GM20431 (cell line): Measurements from ENCODE around the gene METTL4.

ENCODE experiments used
- in situ Hi-C: fragments of 300-500 bp; cut with MseI, MboI; formaldehyde crosslinking; loops from one replicate; pipeline ENCODE4 v1.15.0; 2020; ENCODE audit warnings: low sequenced_read_pairs; ENCODE audit not compliant: unreplicated experiment

METTL4 gene

GRCh38 chr18:2571200-2572170, at the start of gene METTL4, which contains the start of gene NDC80:
Gene METTL4, minus strand, starts transcription at chr18:2571505. Its CDS starts 4,289 bp downstream, at chr18:2567216.
Gene NDC80, plus strand, starts transcription at chr18:2571557. Its CDS starts 1,429 bp downstream, at chr18:2572986.
- in situ Hi-C loops, result no loop called here

- in situ Hi-C loops, result no loop called here
These were observed 46.7 kb upstream of the METTL4 start for GRCh38 chr18:2618009-2618408.

- in situ Hi-C loops, result no loop called here
These were observed 46.2 kb upstream of the METTL4 start for GRCh38 chr18:2617401-2617998.

GRCh38 chr18:2612996-2613395, 41.7 kb upstream of the METTL4 start:
- in situ Hi-C loops, result no loop called here

GRCh38 chr18:2610549-2610948, 39.2 kb upstream of the METTL4 start:
- in situ Hi-C loops, result no loop called here

GRCh38 chr18:2609604-2610003, 38.3 kb upstream of the METTL4 start:
- in situ Hi-C loops, result no loop called here

- in situ Hi-C loops, result no loop called here
These were observed 35.0 kb upstream of the METTL4 start for GRCh38 chr18:2606335-2606734.

GRCh38 chr18:2602844-2603243, 31.5 kb upstream of the METTL4 start:
- in situ Hi-C loops, result no loop called here

- in situ Hi-C loops, result no loop called here
These were observed 26.3 kb upstream of the METTL4 start for GRCh38 chr18:2597639-2598038.

- in situ Hi-C loops, result no loop called here
These were observed 19.0 kb upstream of the METTL4 start for GRCh38 chr18:2590303-2590702.

GRCh38 chr18:2589345-2590068, 18.2 kb upstream of the METTL4 start:
- in situ Hi-C loops, result no loop called here

GRCh38 chr18:2588666-2589344, 17.5 kb upstream of the METTL4 start:
- in situ Hi-C loops, result no loop called here

- in situ Hi-C loops, result no loop called here
These were observed 16.5 kb upstream of the METTL4 start for GRCh38 chr18:2587788-2588187.

GRCh38 chr18:2573408-2573807, 2.1 kb upstream of the METTL4 start:
- in situ Hi-C loops, result no loop called here

- in situ Hi-C loops, result no loop called here
These were observed 1.6 kb upstream of the METTL4 start for GRCh38 chr18:2572892-2573291.

GRCh38 chr18:2572171-2572569, 865 bp upstream of the METTL4 start:
- in situ Hi-C loops, result no loop called here

- in situ Hi-C loops, result no loop called here
These were observed 519 bp downstream of the METTL4 start for GRCh38 chr18:2570772-2571199.

- in situ Hi-C loops, result no loop called here
These were observed 1.7 kb downstream of the METTL4 start for GRCh38 chr18:2569338-2570207.

- in situ Hi-C loops, result no loop called here
These were observed 2.7 kb downstream of the METTL4 start for GRCh38 chr18:2568605-2569004.
